H9 (cell line): ENCODE results near the gene PRSS23. TPM values are rescaled to one million over a fixed set of nuclear protein-coding genes. Genes with fewer than 3 reads are reported as not detected.

ENCODE experiments used
- DNase-seq: peaks from one replicate; pipeline ENCODE4 v3.0.0-alpha.2; 2017
- H2AFZ ChIP-seq: one replicate; pipeline ENCODE4 v1.6.1; 2013; ENCODE audit warnings: mild to moderate bottlenecking, low read length, control low read depth, moderate library complexity
- H2AK5ac ChIP-seq: 2 replicates; pipeline ENCODE4 v1.6.1; 2013; ENCODE audit warnings: low read length, control low read depth, mixed read lengths; ENCODE audit not compliant: insufficient read length
- H2BK120ac ChIP-seq: one replicate; pipeline ENCODE4 v1.6.1; 2013; ENCODE audit warnings: low read depth, mild to moderate bottlenecking, low read length, control low read depth, inconsistent platforms; ENCODE audit not compliant: poor library complexity, severe bottlenecking
- H2BK12ac ChIP-seq: 2 replicates; pipeline ENCODE4 v1.6.1; 2013; ENCODE audit warnings: low read length, control low read depth, mixed read lengths, low read depth; ENCODE audit not compliant: insufficient read length
- H2BK15ac ChIP-seq: 2 replicates; pipeline ENCODE4 v1.6.1; 2013; ENCODE audit warnings: low read depth, low read length, control low read depth
- H2BK20ac ChIP-seq: one replicate; pipeline ENCODE4 v1.6.1; 2013; ENCODE audit warnings: low read depth, mild to moderate bottlenecking, low read length, control low read depth, inconsistent platforms; ENCODE audit not compliant: poor library complexity, severe bottlenecking
- H2BK5ac ChIP-seq: 2 replicates; pipeline ENCODE4 v1.6.1; 2013; ENCODE audit warnings: low read length, control low read depth, mixed read lengths; ENCODE audit not compliant: insufficient read length
- H3K14ac ChIP-seq: 2 replicates; pipeline ENCODE4 v1.6.1; 2013; ENCODE audit warnings: low read length, control low read depth; ENCODE audit not compliant: insufficient read depth
- H3K18ac ChIP-seq: 2 replicates; pipeline ENCODE4 v1.6.1; 2013; ENCODE audit warnings: low read depth, mild to moderate bottlenecking, mixed read lengths, low read length, control low read depth; ENCODE audit not compliant: insufficient read length
- H3K23ac ChIP-seq: 2 replicates; pipeline ENCODE4 v1.6.1; 2013; ENCODE audit warnings: low read length, control low read depth, mixed read lengths, low read depth; ENCODE audit not compliant: insufficient read length
- H3K23me2 ChIP-seq: 2 replicates; pipeline ENCODE4 v1.6.1; 2013; ENCODE audit warnings: low read depth, mild to moderate bottlenecking, mixed read lengths, low read length, control low read depth; ENCODE audit not compliant: insufficient read length, poor library complexity, severe bottlenecking
- H3K27ac ChIP-seq: 2 replicates; pipeline ENCODE4 v1.5.1; 2013; ENCODE audit warnings: low read length, control low read depth, mixed read lengths, low read depth; ENCODE audit not compliant: insufficient read length
- H3K27me3 ChIP-seq: 2 replicates; pipeline ENCODE4 v1.6.1; 2013; ENCODE audit warnings: low read length, control low read depth, inconsistent platforms; ENCODE audit not compliant: insufficient read depth
- H3K4ac ChIP-seq: 2 replicates; pipeline ENCODE4 v1.6.1; 2013; ENCODE audit warnings: low read depth, mild to moderate bottlenecking, control low read depth, inconsistent platforms, low read length, moderate library complexity
- H3K4me1 ChIP-seq: 2 replicates; pipeline ENCODE4 v1.6.1; 2013; ENCODE audit warnings: low read length, control low read depth, inconsistent platforms; ENCODE audit not compliant: insufficient read depth
- H3K4me2 ChIP-seq: 2 replicates; pipeline ENCODE4 v1.6.1; 2013; ENCODE audit warnings: low read length, control low read depth, mixed read lengths; ENCODE audit not compliant: insufficient read length, insufficient read depth
- H3K56ac ChIP-seq: 2 replicates; pipeline ENCODE4 v1.6.1; 2013; ENCODE audit warnings: low read depth, mild to moderate bottlenecking, mixed read lengths, low read length, control low read depth; ENCODE audit not compliant: insufficient read length
- H3K79me1 ChIP-seq: 2 replicates; pipeline ENCODE4 v1.6.1; 2013; ENCODE audit warnings: low read depth, mild to moderate bottlenecking, moderate library complexity, low read length, control low read depth, inconsistent platforms; ENCODE audit not compliant: insufficient read depth, poor library complexity, severe bottlenecking
- H3K79me2 ChIP-seq: 2 replicates; pipeline ENCODE4 v1.6.1; 2013; ENCODE audit warnings: low read length, control low read depth, inconsistent platforms; ENCODE audit not compliant: insufficient read depth
- H3K9ac ChIP-seq: 2 replicates; pipeline ENCODE4 v1.6.1; 2013; ENCODE audit warnings: low read length, control low read depth, mixed read lengths; ENCODE audit not compliant: insufficient read length; ENCODE audit errors: extremely low read depth
- H3K9me3 ChIP-seq: one replicate; pipeline ENCODE4 v1.6.1; 2013; ENCODE audit warnings: low read depth, low read length, inconsistent platforms; ENCODE audit not compliant: control insufficient read depth
- H3T11ph ChIP-seq: one replicate; pipeline ENCODE4 v1.6.1; 2013; ENCODE audit warnings: mild to moderate bottlenecking, low read length, control low read depth, inconsistent platforms
- H4K20me1 ChIP-seq: one replicate; pipeline ENCODE4 v1.6.1; 2013; ENCODE audit not compliant: control insufficient read depth, insufficient read length, insufficient read depth
- H4K5ac ChIP-seq: 2 replicates; pipeline ENCODE4 v1.6.1; 2013; ENCODE audit warnings: low read depth, mild to moderate bottlenecking, mixed read lengths, low read length, control low read depth; ENCODE audit not compliant: insufficient read length
- H4K8ac ChIP-seq: replicated peaks from 2 replicates; pipeline ENCODE4 v1.6.1; 2013; ENCODE audit warnings: low read length, control low read depth, mixed read lengths, low read depth; ENCODE audit not compliant: insufficient read length
- H4K91ac ChIP-seq: 2 replicates; pipeline ENCODE4 v1.6.1; 2013; ENCODE audit warnings: low read depth, mild to moderate bottlenecking, moderate library complexity, mixed read lengths, low read length, control low read depth; ENCODE audit not compliant: insufficient read length
- H3K27ac Mint-ChIP-seq, 3 experiments: 2 replicates in 2 of 3; 3 replicates in 1 of 3; pipeline ENCODE4 v1.8.0; 2020 to 2021; ENCODE audit warnings: mixed read lengths in 3 of 3, mild to moderate bottlenecking in 1 of 3, moderate library complexity in 1 of 3
- H3K27me3 Mint-ChIP-seq: 2 replicates; pipeline ENCODE4 v1.8.0; 2021; ENCODE audit warnings: low read depth, mild to moderate bottlenecking, moderate library complexity, mixed read lengths
- H3K36me3 Mint-ChIP-seq, 3 experiments: 2 replicates in 2 of 3; 3 replicates in 1 of 3; pipeline ENCODE4 v1.8.0; 2020 to 2021; ENCODE audit warnings: low read depth in 3 of 3, mixed read lengths in 3 of 3; ENCODE audit not compliant: insufficient read depth in 1 of 3
- H3K4me1 Mint-ChIP-seq, 2 experiments: 2 replicates each; pipeline ENCODE4 v1.8.0; 2020; ENCODE audit warnings: mixed read lengths in 2 of 2
- H3K4me3 Mint-ChIP-seq, 2 experiments: 2 replicates in 1 of 2; 3 replicates in 1 of 2; pipeline ENCODE4 v1.8.0; 2020 to 2021; ENCODE audit warnings: mild to moderate bottlenecking in 2 of 2, mixed read lengths in 2 of 2, moderate library complexity in 1 of 2
- H3K9me3 Mint-ChIP-seq, 2 experiments: 2 replicates in 1 of 2; 3 replicates in 1 of 2; pipeline ENCODE4 v1.8.0; 2020; ENCODE audit warnings: mild to moderate bottlenecking in 2 of 2, mixed read lengths in 2 of 2, moderate library complexity in 1 of 2
- CTCF ChIP-seq: fragments of 200-600 bp; sonication (generic); conservative IDR thresholded peaks from 3 replicates; pipeline ENCODE4 v1.8.0; 2021; ENCODE audit warnings: antibody characterized with exemption, mild to moderate bottlenecking
- total RNA-seq: library from RNA; stranded (reverse); gene quantifications from 2 replicates; pipeline ENCODE4 v1.2.1, GENCODE V29; 2021

Gene PRSS23
- total RNA-seq, 1 experiment from 2014 or later, result 6.9 TPM

DNA sequence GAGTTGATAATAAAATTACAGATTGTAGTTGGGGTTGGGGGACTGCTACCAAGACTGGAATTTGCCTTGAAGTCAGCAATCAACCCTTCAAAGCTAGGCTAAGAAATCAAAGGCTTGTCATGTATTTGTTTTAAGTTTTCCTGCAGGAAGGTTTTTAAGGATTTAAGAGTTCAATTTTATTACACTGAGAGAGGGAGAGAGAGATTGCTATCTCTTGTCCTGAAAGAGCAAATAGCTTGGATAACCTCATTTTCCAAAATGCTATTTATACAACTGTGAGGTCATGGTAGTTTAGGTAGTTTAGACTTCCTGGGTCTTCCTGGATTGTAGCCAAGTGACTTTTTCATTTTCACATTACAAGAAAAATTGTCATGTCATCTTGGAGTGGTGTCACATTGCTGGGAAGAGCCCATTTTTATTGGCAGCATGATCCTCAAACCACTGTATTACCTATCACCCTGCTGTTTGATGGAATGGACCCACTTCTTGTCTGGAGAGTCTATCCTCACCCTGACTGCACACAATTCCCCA is 10.1 kb upstream of the PRSS23 start:
- H2BK20ac ChIP-seq, result no peak overlapping the region
- no peak overlapping the region for H2BK12ac ChIP-seq
- Mint-ChIP-seq H3K4me3 (no peak overlapping the region), H3K27me3 (no peaks in the 10 kb centered on the region; the same call in 1 of the 2 replicates), H3K4me1 (peaks cover 0 to 5% of the 10 kb centered on the region in 2 experiments; a peak in 1 of 4 replicates), H3K36me3 (no peaks in the 10 kb centered on the region), H3K9me3 (no peaks in the 10 kb centered on the region), H3K27ac (no peak overlapping the region)
- H2AK5ac ChIP-seq, result no peak overlapping the region
- H3K9me3 ChIP-seq, result no peaks in the 10 kb centered on the region
- no peak for DNase-seq
- no peak overlapping the region for H2BK15ac ChIP-seq
- no peak overlapping the region for H3K18ac ChIP-seq
- no peaks in the 10 kb centered on the region for H3K79me2 ChIP-seq
- no peak overlapping the region for H3K4ac ChIP-seq
- no peak overlapping the region for H4K8ac ChIP-seq
- H3K23me2 ChIP-seq, result no peaks in the 10 kb centered on the region
- H3K4me2 ChIP-seq, result no peak overlapping the region
- no peak overlapping the region for H2BK5ac ChIP-seq
- no peak overlapping the region for H2BK120ac ChIP-seq
- no peaks in the 10 kb centered on the region for H3K79me1 ChIP-seq
- H3K23ac ChIP-seq, result no peak overlapping the region
- H4K20me1 ChIP-seq, result no peaks in the 10 kb centered on the region
- no peak overlapping the region for H3K27ac ChIP-seq
- no peak overlapping the region for H3T11ph ChIP-seq
- no peaks in the 10 kb centered on the region for H3K27me3 ChIP-seq
- no peaks in the 10 kb centered on the region for H3K4me1 ChIP-seq
- H3K56ac ChIP-seq, result no peak overlapping the region
- H3K9ac ChIP-seq, result no peak overlapping the region
- H2AFZ ChIP-seq, result no peak overlapping the region
- no peak overlapping the region for H4K91ac ChIP-seq
- H4K5ac ChIP-seq, result no peak overlapping the region
- TF ChIP-seq CTCF, result no peak
- no peak overlapping the region for H3K14ac ChIP-seq
